NCI-H1436 (cell line): ENCODE results near the gene TTLL1.
"Not testable (repeated sequence)": the region's sequence is repeated elsewhere in the genome, so short reads cannot be mapped to it uniquely, and the experiment has no call there.

ENCODE experiments used
- DNase-seq: peaks from one replicate; lab custom pipeline; 2025; lab: John Stamatoyannopoulos, UW

TTLL1 gene

GRCh38 chr22:43066844-43067385, 22.3 kb downstream of the TTLL1 start:
- no peak for DNase-seq

GRCh38 chr22:43066134-43066533, 23.1 kb downstream of the TTLL1 start:
- peak; percentile 35 for DNase-seq

- no peak for DNase-seq
Observed at GRCh38 chr22:43060183-43060582, 29.0 kb downstream of the TTLL1 start.

GRCh38 chr22:43057641-43058040, 31.6 kb downstream of the TTLL1 start:
- no peak for DNase-seq

- no peak for DNase-seq
Observed at GRCh38 chr22:43053176-43053575, 36.0 kb downstream of the TTLL1 start.

- no peak for DNase-seq
Observed at GRCh38 chr22:43050995-43051394, 38.2 kb downstream of the TTLL1 start.

- DNase-seq, result no peak
Observed at GRCh38 chr22:43047605-43048004, 41.6 kb downstream of the TTLL1 start.

GRCh38 chr22:43044290-43044712, 44.9 kb downstream of the TTLL1 start:
- DNase-seq, result no peak

- DNase-seq, result no peak
Observed at GRCh38 chr22:43042101-43042780, 47.0 kb downstream of the TTLL1 start.

GRCh38 chr22:43039800-43040199, 49.4 kb downstream of the TTLL1 start:
- no peak for DNase-seq

GRCh38 chr22:43038325-43038724, 50.9 kb downstream of the TTLL1 start:
- DNase-seq, result no peak

GRCh38 chr22:43036282-43036829, 52.8 kb downstream of the TTLL1 start:
- no peak for DNase-seq

GRCh38 chr22:43035250-43035649, 53.9 kb downstream of the TTLL1 start:
- no peak for DNase-seq

- DNase-seq, result no peak
Observed at GRCh38 chr22:43031617-43032016, 57.6 kb downstream of the TTLL1 start.

- no peak for DNase-seq
Observed at GRCh38 chr22:43018615-43019014, 70.6 kb downstream of the TTLL1 start.

- no peak for DNase-seq
Observed at GRCh38 chr22:43017525-43018460, 71.4 kb downstream of the TTLL1 start.

GRCh38 chr22:43016150-43016549, 73.0 kb downstream of the TTLL1 start:
- DNase-seq, result not testable (repeated sequence)

- no peak for DNase-seq
Observed at GRCh38 chr22:43015677-43016042, 73.5 kb downstream of the TTLL1 start.

- peak; percentile 97 for DNase-seq
Observed at GRCh38 chr22:43014869-43015676, 74.1 kb downstream of the TTLL1 start, which contains the start of gene PACSIN2. PACSIN2 (minus strand) TSS chr22:43015149; CDS start chr22:42912080, 103,069 bp downstream.

- DNase-seq, result peak; percentile 27
Observed at GRCh38 chr22:43014316-43014868, 74.8 kb downstream of the TTLL1 start.
